Measurements from ENCODE around the gene DIO1. TPM values are rescaled to one million over a fixed set of nuclear protein-coding genes. Genes with fewer than 3 reads are reported as not detected.

The DIO1 gene
- total RNA-seq, 2 experiments from 2014 or later = not detected

- DNase-seq = no peak
- Mint-ChIP-seq H3K27me3 (no peaks in the 10 kb centered on the region), H3K9me3 (peaks cover 5% of the 10 kb centered on the region), H3K4me3 (no peak overlapping the region), H3K27ac (no peak overlapping the region), H3K36me3 (ENCODE audit: low read depth) (peaks cover 75% of the 10 kb centered on the region), H3K4me1 (peaks cover 2% of the 10 kb centered on the region)
- ChIA-PET POLR2A (no interaction called here), CTCF (interaction anchor here (2.1 kb wide), 1 partner anchor 14 kb away, joined by 6 read pairs; the partner anchor contains the start of gene IFT25)
Measured at GRCh38 chr1:53930932-53931331, 36.9 kb downstream of the DIO1 start.

GRCh38 chr1:53931523-53931922 is 37.5 kb downstream of the DIO1 start:
- DNase-seq = no peak
- no peak overlapping the region for H3K4me3 Mint-ChIP-seq
- CTCF ChIA-PET = interaction anchor here (1.9 to 2.1 kb wide), 2 partner anchors 14 to 53 kb away, joined by 4 to 6 read pairs; partner anchors contain the start of gene IFT25
- peaks cover 2% of the 10 kb centered on the region for H3K4me1 Mint-ChIP-seq
- POLR2A ChIA-PET = no interaction called here
- H3K36me3 Mint-ChIP-seq (ENCODE audit: low read depth) = peaks cover 78% of the 10 kb centered on the region
- H3K9me3 Mint-ChIP-seq = peaks cover 5% of the 10 kb centered on the region
- no peak overlapping the region for H3K27ac Mint-ChIP-seq
- H3K27me3 Mint-ChIP-seq = no peaks in the 10 kb centered on the region

GRCh38 chr1:53934170-53934765 is 40.3 kb downstream of the DIO1 start:
- H3K36me3 Mint-ChIP-seq (ENCODE audit: low read depth) = peaks cover 75% of the 10 kb centered on the region
- H3K9me3 Mint-ChIP-seq = peaks cover 5% of the 10 kb centered on the region
- DNase-seq = no peak
- ChIA-PET CTCF (interaction anchor here (1.3 kb wide), 1 partner anchor 22 kb away, joined by 3 read pairs; no protein-coding TSS in a partner anchor), POLR2A (interaction anchor here (1.4 kb wide), 1 partner anchor 11 kb away, joined by 9 read pairs; the partner anchor contains the start of genes IFT25 and LRRC42)
- H3K27ac Mint-ChIP-seq = no peak overlapping the region
- no peak overlapping the region for H3K4me3 Mint-ChIP-seq
- H3K4me1 Mint-ChIP-seq = peaks cover 5% of the 10 kb centered on the region
- H3K27me3 Mint-ChIP-seq = no peaks in the 10 kb centered on the region

- Mint-ChIP-seq H3K27ac (no peak overlapping the region), H3K36me3 (ENCODE audit: low read depth) (peaks cover 74% of the 10 kb centered on the region), H3K27me3 (no peaks in the 10 kb centered on the region), H3K9me3 (peaks cover 5% of the 10 kb centered on the region), H3K4me1 (peaks cover 11% of the 10 kb centered on the region), H3K4me3 (no peak overlapping the region)
- DNase-seq = no peak
- ChIA-PET CTCF (interaction anchor here (1.2 to 2.0 kb wide), 2 partner anchors 23 to 76 kb away, joined by 3 to 5 read pairs; no protein-coding TSS in a partner anchor), POLR2A (interaction anchor here (1.1 kb wide), 1 partner anchor 9 kb away, joined by 6 read pairs; the partner anchor contains the start of genes IFT25 and LRRC42)
Measured at GRCh38 chr1:53936430-53936829, 42.4 kb downstream of the DIO1 start.

- ChIA-PET POLR2A (no interaction called here), CTCF (no interaction called here)
- Mint-ChIP-seq H3K4me3 (no peak overlapping the region), H3K9me3 (peaks cover 3% of the 10 kb centered on the region), H3K36me3 (ENCODE audit: low read depth) (peaks cover 69% of the 10 kb centered on the region), H3K4me1 (peaks cover 20% of the 10 kb centered on the region), H3K27ac (no peak overlapping the region), H3K27me3 (no peaks in the 10 kb centered on the region)
- no peak for DNase-seq
Measured at GRCh38 chr1:53938136-53938830, 44.3 kb downstream of the DIO1 start.

GRCh38 chr1:53942127-53942957 is 48.4 kb downstream of the DIO1 start:
- DNase-seq = no peak
- no peaks in the 10 kb centered on the region for H3K27me3 Mint-ChIP-seq
- ChIA-PET CTCF (interaction anchor here (1.0 to 1.5 kb wide), 2 partner anchors 70 to 82 kb away, joined by 4 read pairs; no protein-coding TSS in a partner anchor), POLR2A (no interaction called here)
- no peak overlapping the region for H3K27ac Mint-ChIP-seq
- H3K36me3 Mint-ChIP-seq (ENCODE audit: low read depth) = peaks cover 45% of the 10 kb centered on the region
- no peaks in the 10 kb centered on the region for H3K9me3 Mint-ChIP-seq
- H3K4me3 Mint-ChIP-seq = no peak overlapping the region
- peaks cover 47% of the 10 kb centered on the region for H3K4me1 Mint-ChIP-seq

GRCh38 chr1:53943090-53943489 is 49.1 kb downstream of the DIO1 start:
- peak overlapping the region; percentile 8 for H3K27ac Mint-ChIP-seq
- peaks cover 53% of the 10 kb centered on the region for H3K4me1 Mint-ChIP-seq
- no peaks in the 10 kb centered on the region for H3K9me3 Mint-ChIP-seq
- no peaks in the 10 kb centered on the region for H3K27me3 Mint-ChIP-seq
- H3K4me3 Mint-ChIP-seq = peak overlapping the region; percentile 40
- no peak for DNase-seq
- ChIA-PET CTCF (interaction anchor here (3.3 kb wide), 1 partner anchor 16 kb away, joined by 32 read pairs; no protein-coding TSS in a partner anchor), POLR2A (interaction anchor here (0.6 to 5.7 kb wide), 2 partner anchors 110 to 1538 kb away, joined by 3 to 51 read pairs; partner anchors contain the start of genes TCEANC2 and TMEM59)
- H3K36me3 Mint-ChIP-seq (ENCODE audit: low read depth) = peaks cover 38% of the 10 kb centered on the region

- ChIA-PET CTCF (interaction anchor here (2.6 to 3.3 kb wide), 3 partner anchors 16 to 83 kb away, joined by 22 to 38 read pairs (median 32); no protein-coding TSS in a partner anchor), POLR2A (interaction anchor here (0.6 to 5.7 kb wide), 3 partner anchors 109 to 1538 kb away, joined by 3 to 51 read pairs (median 3); partner anchors contain the start of genes TCEANC2 and TMEM59)
- Mint-ChIP-seq H3K27ac (peak overlapping the region; percentile 57), H3K9me3 (no peaks in the 10 kb centered on the region), H3K27me3 (no peaks in the 10 kb centered on the region), H3K4me3 (peak overlapping the region; percentile 96), H3K4me1 (peaks cover 54% of the 10 kb centered on the region), H3K36me3 (ENCODE audit: low read depth) (peaks cover 33% of the 10 kb centered on the region)
- DNase-seq = no peak
Measured at GRCh38 chr1:53943490-53944043, 49.6 kb downstream of the DIO1 start.

GRCh38 chr1:53944469-53945182 is 50.6 kb downstream of the DIO1 start:
- peak overlapping the region; percentile 96 for H3K4me3 Mint-ChIP-seq
- DNase-seq = no peak
- peaks cover 26% of the 10 kb centered on the region for H3K36me3 Mint-ChIP-seq (ENCODE audit: low read depth)
- no peaks in the 10 kb centered on the region for H3K9me3 Mint-ChIP-seq
- CTCF ChIA-PET = interaction anchor here (0.7 to 3.3 kb wide), 10 partner anchors 11 to 84 kb away, joined by 3 to 38 read pairs (median 6); partner anchors contain the start of gene YIPF1
- POLR2A ChIA-PET = interaction anchor here (0.6 to 5.7 kb wide), 21 partner anchors 8 to 857 kb away, joined by 3 to 51 read pairs (median 5); partner anchors contain the start of genes DIO1, NDC1, TCEANC2 and TMEM59
- H3K4me1 Mint-ChIP-seq = peaks cover 54% of the 10 kb centered on the region
- H3K27me3 Mint-ChIP-seq = no peaks in the 10 kb centered on the region
- peak overlapping the region; percentile 92 for H3K27ac Mint-ChIP-seq

- H3K9me3 Mint-ChIP-seq = no peaks in the 10 kb centered on the region
- H3K36me3 Mint-ChIP-seq (ENCODE audit: low read depth) = peaks cover 21% of the 10 kb centered on the region
- POLR2A ChIA-PET = interaction anchor here (0.6 to 5.7 kb wide), 21 partner anchors 9 to 857 kb away, joined by 3 to 51 read pairs (median 5); partner anchors contain the start of genes DIO1, NDC1, TCEANC2 and TMEM59
- no peaks in the 10 kb centered on the region for H3K27me3 Mint-ChIP-seq
- H3K4me1 Mint-ChIP-seq = peaks cover 51% of the 10 kb centered on the region
- CTCF ChIA-PET = interaction anchor here (0.9 to 3.3 kb wide), 14 partner anchors 9 to 118 kb away, joined by 3 to 38 read pairs (median 6); partner anchors contain the start of gene YIPF1
- H3K27ac Mint-ChIP-seq = peak overlapping the region; percentile 92
- DNase-seq = no peak
- peak overlapping the region; percentile 96 for H3K4me3 Mint-ChIP-seq
Measured at GRCh38 chr1:53945183-53945432, 51.1 kb downstream of the DIO1 start.

GRCh38 chr1:53945433-53946251 is 51.7 kb downstream of the DIO1 start, which contains the start of gene IFT25:
IFT25 (minus strand) TSS chr1:53945699; CDS start chr1:53940082, 5,617 bp downstream.
- H3K4me1 Mint-ChIP-seq = peaks cover 50% of the 10 kb centered on the region
- CTCF ChIA-PET = interaction anchor here (0.8 to 3.3 kb wide), 22 partner anchors 8 to 119 kb away, joined by 3 to 38 read pairs (median 4); partner anchors contain the start of genes DIO1, NDC1, TCEANC2 and TMEM59

More at GRCh38 chr1:53945433-53946251, 51.7 kb downstream of the DIO1 start, which contains the start of gene IFT25:
- Mint-ChIP-seq H3K36me3 (ENCODE audit: low read depth) (peaks cover 19% of the 10 kb centered on the region), H3K9me3 (no peaks in the 10 kb centered on the region), H3K4me3 (peak within 1 kb of the TSS; percentile 96), H3K27ac (peak within 1 kb of the TSS; percentile 92), H3K27me3 (no peaks in the 10 kb centered on the region)
- peak; percentile 98 for DNase-seq
- POLR2A ChIA-PET = interaction anchor here (0.6 to 5.7 kb wide), 21 partner anchors 9 to 1912 kb away, joined by 3 to 51 read pairs (median 5); partner anchors contain the start of genes DIO1, KTI12, NDC1 and TCEANC2
